ENCODE results near the gene MMP25.
A peak's percentile ranks its signal among the peaks of the same experiment; 100 is the strongest.

Gene MMP25

DNA sequence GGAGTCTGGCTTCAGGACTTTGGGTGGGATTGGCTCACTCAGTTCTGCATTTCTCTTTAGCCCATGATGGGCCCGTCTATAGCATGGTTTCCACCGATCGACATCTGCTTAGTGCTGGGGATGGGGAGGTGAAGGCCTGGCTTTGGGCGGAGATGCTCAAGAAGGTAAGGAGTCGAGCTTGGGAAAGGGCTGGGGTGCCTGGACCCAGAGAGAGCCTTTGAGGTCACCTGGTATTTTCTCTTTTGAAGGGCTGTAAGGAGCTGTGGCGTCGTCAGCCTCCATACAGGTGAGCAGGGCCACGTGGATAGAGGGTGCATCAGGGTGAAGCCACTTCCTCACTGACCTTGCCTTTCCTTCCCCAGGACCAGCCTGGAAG is 20.4 kb upstream of the MMP25 start:
- DNase-seq (ENCODE audit: low read depth) = no peak
- TF ChIP-seq, protein P1, sequence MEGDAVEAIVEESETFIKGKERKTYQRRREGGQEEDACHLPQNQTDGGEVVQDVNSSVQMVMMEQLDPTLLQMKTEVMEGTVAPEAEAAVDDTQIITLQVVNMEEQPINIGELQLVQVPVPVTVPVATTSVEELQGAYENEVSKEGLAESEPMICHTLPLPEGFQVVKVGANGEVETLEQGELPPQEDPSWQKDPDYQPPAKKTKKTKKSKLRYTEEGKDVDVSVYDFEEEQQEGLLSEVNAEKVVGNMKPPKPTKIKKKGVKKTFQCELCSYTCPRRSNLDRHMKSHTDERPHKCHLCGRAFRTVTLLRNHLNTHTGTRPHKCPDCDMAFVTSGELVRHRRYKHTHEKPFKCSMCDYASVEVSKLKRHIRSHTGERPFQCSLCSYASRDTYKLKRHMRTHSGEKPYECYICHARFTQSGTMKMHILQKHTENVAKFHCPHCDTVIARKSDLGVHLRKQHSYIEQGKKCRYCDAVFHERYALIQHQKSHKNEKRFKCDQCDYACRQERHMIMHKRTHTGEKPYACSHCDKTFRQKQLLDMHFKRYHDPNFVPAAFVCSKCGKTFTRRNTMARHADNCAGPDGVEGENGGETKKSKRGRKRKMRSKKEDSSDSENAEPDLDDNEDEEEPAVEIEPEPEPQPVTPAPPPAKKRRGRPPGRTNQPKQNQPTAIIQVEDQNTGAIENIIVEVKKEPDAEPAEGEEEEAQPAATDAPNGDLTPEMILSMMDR (IDR thresholded peaks at IDR 0.05; ENCODE audit: low read length, missing control alignments) = no peak
- H3K4me3 ChIP-seq (replicated peaks; ENCODE audit: low read depth, low read length) = no peak overlapping the region

DNA sequence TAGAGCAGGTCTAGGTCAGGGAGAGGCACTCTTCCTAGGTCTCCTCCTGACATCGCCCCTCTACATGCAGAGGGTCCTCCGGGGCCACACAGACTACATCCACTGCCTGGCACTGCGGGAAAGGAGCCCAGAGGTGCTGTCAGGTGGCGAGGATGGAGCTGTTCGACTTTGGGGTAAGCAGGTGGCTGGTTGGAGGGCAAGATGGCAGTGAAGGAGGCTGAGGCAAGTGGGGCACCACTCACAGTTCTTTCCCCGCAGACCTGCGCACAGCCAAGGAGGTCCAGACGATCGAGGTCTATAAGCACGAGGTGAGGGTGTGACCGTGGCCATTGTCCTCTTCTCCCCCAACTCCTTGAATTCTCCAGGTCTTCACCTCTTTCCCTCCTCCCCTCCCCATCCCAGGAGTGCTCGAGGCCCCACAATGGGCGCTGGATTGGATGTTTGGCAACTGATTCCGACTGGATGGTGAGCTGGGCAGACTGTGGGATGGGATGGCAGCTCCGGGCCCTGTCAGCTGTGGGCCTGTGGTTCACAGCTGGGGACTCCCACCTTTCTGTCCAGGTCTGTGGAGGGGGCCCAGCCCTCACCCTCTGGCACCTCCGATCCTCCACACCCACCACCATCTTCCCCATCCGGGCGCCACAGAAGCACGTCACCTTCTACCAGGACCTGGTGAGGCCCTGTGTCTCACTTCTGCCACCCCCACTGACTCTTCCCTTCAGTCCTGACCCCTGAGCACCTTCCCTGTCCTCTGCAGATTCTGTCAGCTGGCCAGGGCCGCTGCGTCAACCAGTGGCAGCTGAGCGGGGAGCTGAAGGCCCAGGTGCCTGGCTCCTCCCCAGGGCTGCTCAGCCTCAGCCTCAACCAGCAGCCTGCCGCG is 19.5 kb upstream of the MMP25 start:
- TF ChIP-seq, protein P1 (IDR thresholded peaks at IDR 0.05; ENCODE audit: low read length, missing control alignments) = no peak
- no peak for DNase-seq (ENCODE audit: low read depth)

DNA sequence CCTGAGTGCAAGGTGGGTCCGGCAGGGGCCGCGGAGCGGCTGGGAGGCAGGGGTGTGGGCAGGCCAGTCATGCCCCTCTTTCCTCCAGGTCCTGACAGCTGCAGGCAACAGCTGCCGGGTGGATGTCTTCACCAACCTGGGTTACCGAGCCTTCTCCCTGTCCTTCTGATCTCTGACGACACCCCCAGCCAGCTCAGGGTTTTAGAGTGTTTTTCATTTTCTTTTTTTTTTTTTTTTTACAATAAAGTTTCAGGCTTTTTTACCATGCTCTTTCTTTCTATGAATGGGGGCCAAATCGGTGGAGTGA is 18.9 kb upstream of the MMP25 start:
- H3K4me3 ChIP-seq (replicated peaks; ENCODE audit: low read depth, low read length) = no peak overlapping the region
- TF ChIP-seq, protein P1 (IDR thresholded peaks at IDR 0.05; ENCODE audit: low read length, missing control alignments) = no peak
- DNase-seq (ENCODE audit: low read depth) = no peak

More for the DNA sequence above, 19.5 kb upstream of the MMP25 start:
- no peak overlapping the region for H3K4me3 ChIP-seq (replicated peaks; ENCODE audit: low read depth, low read length)

DNA sequence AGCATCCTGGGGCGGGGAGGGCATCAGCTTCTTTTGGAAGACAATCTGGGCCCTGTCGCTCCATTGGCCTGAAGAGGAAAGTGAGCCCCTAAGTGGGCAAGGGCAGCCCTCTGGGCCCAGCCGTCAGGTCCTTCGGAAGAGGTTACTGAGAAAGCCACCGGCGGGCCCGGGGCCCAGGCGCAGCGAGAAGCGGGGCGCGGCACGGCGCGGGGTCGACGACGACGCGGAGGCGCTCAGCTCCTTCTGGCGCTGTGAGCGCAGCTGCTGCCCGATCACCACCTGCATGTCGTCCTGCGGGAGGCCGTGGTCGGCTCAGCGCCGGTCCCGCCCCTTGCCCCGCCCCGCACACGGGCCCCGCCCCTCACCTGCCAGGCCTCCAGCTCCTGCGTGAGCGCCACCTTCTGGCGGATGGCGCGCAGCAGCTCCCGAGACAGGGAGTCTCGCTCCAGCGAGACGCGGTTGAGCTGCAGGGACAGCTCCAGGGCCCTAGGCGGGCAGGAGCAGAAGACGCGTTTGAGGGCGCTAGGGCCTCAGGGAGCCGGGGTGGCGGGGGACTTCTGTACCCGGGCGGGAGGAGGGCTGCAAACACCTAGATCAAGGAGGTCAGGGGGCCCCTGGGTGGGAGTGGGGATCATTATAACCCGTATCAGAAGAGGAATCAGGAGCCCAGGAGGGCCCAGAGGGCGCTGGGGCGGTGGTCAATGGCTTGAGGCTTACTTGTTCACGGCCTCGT is 18.2 kb upstream of the MMP25 start:
- TF ChIP-seq, protein P1 (IDR thresholded peaks at IDR 0.05; ENCODE audit: low read length, missing control alignments) = peak; percentile 58
- peak; percentile 74 for DNase-seq (ENCODE audit: low read depth)
- H3K4me3 ChIP-seq (replicated peaks; ENCODE audit: low read depth, low read length) = no peak overlapping the region

DNA sequence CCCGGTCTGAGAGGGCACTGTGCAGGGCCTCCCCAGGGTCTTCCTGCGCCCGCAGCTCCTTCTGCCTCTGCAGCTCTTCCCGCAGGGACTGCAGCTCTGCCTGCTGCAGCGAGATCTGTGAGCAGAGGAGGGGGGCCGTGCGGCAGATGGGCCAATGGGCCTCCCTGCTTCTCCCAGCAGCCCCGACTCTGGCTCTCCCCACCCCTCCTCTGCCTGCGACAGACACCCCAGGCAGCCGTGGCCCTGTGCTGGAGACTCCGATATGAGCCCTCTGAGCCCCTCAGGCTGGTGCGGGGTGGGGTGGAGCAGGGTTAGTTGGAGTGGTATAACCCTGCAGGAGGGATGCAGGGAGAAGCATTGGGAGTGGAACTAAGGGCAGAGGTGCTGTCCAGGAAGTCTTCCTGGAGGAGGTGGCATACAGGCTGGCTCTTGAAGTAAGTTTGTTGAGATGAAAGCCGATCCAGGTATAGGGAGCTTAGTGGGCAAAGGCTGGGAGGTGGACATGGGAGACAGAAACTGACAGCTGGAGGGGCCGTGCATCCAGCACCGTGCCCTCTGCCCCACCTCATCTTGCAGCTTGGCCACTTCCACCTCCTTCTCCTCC is 17.5 kb upstream of the MMP25 start:
- DNase-seq (ENCODE audit: low read depth) = no peak
- H3K4me3 ChIP-seq (replicated peaks; ENCODE audit: low read depth, low read length) = no peak overlapping the region
- TF ChIP-seq, protein P1 (IDR thresholded peaks at IDR 0.05; ENCODE audit: low read length, missing control alignments) = no peak

DNA sequence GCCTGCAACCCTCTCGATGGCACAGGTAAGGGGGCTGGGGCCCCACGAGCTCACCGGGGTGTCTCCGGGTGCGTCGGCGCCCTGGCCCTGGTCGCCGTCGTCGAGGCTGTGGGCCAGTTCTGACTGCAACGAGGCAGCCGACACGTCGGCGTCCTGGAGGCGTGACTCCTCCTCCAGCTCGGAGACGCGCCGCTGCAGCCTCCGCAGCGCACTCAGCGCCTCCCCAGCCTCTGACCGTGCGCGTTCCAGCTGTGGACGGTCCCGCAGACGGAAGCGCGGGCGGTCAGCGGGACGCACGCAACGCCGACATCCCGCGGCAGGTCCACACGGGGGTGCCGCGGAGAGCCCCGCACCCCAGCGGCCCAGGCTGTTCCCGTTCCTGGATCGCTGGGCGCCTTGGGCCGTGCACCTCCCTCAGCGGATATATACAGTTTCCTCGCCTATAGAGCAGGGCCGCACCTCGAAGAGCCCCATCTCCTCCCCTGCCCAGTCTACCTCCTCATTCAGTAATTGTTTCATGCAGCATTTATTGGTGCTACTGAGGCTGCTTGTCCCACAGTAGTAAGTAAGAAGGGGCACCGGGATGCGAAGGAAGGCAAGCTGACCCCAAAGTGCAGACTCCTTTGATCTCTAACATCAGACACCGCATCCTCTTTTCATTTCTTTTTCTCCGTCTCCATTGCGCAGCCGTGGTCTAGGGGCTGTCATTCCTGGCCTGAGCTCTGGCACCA is 16.7 kb upstream of the MMP25 start:
- peak; percentile 31 for DNase-seq (ENCODE audit: low read depth)
- peak overlapping the region; percentile 14 for H3K4me3 ChIP-seq (replicated peaks; ENCODE audit: low read depth, low read length)
- TF ChIP-seq, protein P1 (IDR thresholded peaks at IDR 0.05; ENCODE audit: low read length, missing control alignments) = no peak
